Measurements from ENCODE around the gene CERK. TPM values are rescaled to one million over a fixed set of nuclear protein-coding genes. Genes with fewer than 3 reads are reported as not detected.

CERK gene
- polyA plus RNA-seq, 1 of the 3 experiments (the other 2 are of a cell fraction), result 32.6 TPM

DNA sequence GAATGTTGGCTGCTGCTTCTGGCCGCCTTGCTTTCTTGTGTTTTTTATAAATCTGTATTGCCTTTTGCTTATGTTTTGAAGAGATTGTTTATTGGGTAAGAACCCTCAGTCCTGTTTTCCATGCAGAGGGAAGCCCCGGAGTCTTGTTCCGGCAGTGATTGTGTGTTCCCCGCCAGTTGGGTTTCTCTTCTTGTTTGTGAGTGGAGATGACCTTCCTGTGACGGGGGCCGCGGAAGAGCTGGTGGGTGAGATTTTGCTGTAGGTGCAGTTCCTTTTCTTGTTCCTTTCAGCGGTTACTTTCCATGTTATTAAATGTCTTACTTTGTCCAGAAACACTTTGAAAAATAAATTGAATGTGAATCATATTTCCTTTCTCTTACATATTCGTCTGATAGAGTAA lies 32.7 kb upstream of the CERK start:
- Histone ChIP-seq H3K9ac (no peak overlapping the region), H4K20me1 (ENCODE audit: insufficient read depth) (peaks cover 46% of the 10 kb centered on the region), H3K9me3 (no peaks in the 10 kb centered on the region), H3F3A (replicated peaks; ENCODE audit: insufficient read depth) (no peaks in the 10 kb centered on the region), H2AFZ (ENCODE audit: low read depth) (no peak overlapping the region), H3K36me3 (replicated peaks in 1 of 2; ENCODE audit: control insufficient read depth in 1 of 2, insufficient read depth in 2 of 2, low read length in 1 of 2) (peaks cover 0 to 3% of the 10 kb centered on the region in 2 experiments), H3K4me1 (ENCODE audit: control insufficient read depth in 1 of 2, insufficient read depth in 2 of 2, low read depth in 1 of 2, low read length in 1 of 2) (peaks cover 2 to 4% of the 10 kb centered on the region in 2 experiments; a peak in 1 of 4 replicates), H3K79me2 (ENCODE audit: insufficient read depth) (peaks cover 90% of the 10 kb centered on the region), H3K27ac (ENCODE audit: low read depth in 2 of 2, low read length in 1 of 2) (no peak overlapping the region), H3K9me2 (no peaks in the 10 kb centered on the region), H3K4me2 (no peak overlapping the region), H3K27me3 (ENCODE audit: insufficient read depth) (no peaks in the 10 kb centered on the region), H3K4me3 (ENCODE audit: low read depth in 2 of 2, low read length in 1 of 2) (no peak overlapping the region)
- 90% methylated on average over 9 of the region's 9 CpGs for WGBS (ENCODE audit: low lambda C conversion rate)
- no peak for TF ChIP-seq SMC3 (IDR thresholded peaks at IDR 0.05; ENCODE audit: low read depth, low read length)
- TF ChIP-seq MEF2A (IDR thresholded peaks at IDR 0.05; ENCODE audit: borderline replicate concordance, low read depth), result no peak
- no peak for TF ChIP-seq CHD2 (IDR thresholded peaks at IDR 0.05; ENCODE audit: low read length, partially characterized antibody)
- TF ChIP-seq, protein P1, sequence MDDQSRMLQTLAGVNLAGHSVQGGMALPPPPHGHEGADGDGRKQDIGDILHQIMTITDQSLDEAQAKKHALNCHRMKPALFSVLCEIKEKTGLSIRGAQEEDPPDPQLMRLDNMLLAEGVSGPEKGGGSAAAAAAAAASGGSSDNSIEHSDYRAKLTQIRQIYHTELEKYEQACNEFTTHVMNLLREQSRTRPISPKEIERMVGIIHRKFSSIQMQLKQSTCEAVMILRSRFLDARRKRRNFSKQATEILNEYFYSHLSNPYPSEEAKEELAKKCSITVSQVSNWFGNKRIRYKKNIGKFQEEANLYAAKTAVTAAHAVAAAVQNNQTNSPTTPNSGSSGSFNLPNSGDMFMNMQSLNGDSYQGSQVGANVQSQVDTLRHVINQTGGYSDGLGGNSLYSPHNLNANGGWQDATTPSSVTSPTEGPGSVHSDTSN (IDR thresholded peaks at IDR 0.05), result no peak
- TF ChIP-seq ELF1 (IDR thresholded peaks at IDR 0.05), result no peak
- no peak for TF ChIP-seq TCF12 (IDR thresholded peaks at IDR 0.05)
- no peak for TF ChIP-seq NFIC (IDR thresholded peaks at IDR 0.05; ENCODE audit: borderline replicate concordance)
- TF ChIP-seq RAD21 (IDR thresholded peaks at IDR 0.05; ENCODE audit: low read length), result no peak
- no peak for TF ChIP-seq FOSL2 (IDR thresholded peaks at IDR 0.05; ENCODE audit: borderline replicate concordance, low read depth)
- no peak for TF ChIP-seq SIN3A (IDR thresholded peaks at IDR 0.05; ENCODE audit: borderline replicate concordance, low read depth, low read length)
- ChIA-PET CTCF (interaction anchor here (0.8 to 1.3 kb wide), 2 partner anchors 12 to 32 kb away, joined by 4 read pairs; no protein-coding TSS in a partner anchor), POLR2A (no interaction called here)
- DNase-seq, result no peak

DNA sequence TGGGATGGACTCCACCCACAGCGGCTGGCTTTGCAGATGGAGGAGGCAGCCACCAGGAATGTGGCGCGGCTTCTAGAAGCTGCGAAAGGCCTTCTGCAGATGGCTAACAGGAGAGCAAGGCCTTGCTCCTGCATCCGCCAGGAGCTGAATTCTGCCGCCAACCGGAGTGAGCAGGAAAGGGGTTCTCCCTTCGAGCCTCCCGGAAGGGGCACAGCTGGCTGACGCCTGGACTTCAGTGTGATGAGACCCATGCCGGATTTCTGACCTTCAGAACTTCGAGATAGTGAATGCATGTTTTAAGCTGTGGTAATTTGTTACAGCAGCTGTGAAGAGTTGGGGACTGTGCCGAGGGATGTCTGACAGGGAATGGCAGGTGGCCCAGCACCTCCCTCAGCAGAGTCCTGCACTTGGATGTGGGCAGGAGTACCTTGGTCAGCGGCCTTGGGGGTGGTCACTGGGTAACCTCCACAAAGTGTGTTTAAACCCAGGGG lies 32.1 kb upstream of the CERK start:
- CTCF ChIA-PET, result interaction anchor here (0.8 to 1.3 kb wide), 2 partner anchors 12 to 32 kb away, joined by 4 read pairs; no protein-coding TSS in a partner anchor
- Histone ChIP-seq H3K4me3 (ENCODE audit: low read depth in 2 of 2, low read length in 1 of 2) (no peak overlapping the region), H3K9me2 (no peaks in the 10 kb centered on the region), H3K36me3 (replicated peaks in 1 of 2; ENCODE audit: control insufficient read depth in 1 of 2, insufficient read depth in 2 of 2, low read length in 1 of 2) (peaks cover 0 to 3% of the 10 kb centered on the region in 2 experiments), H3K9me3 (no peaks in the 10 kb centered on the region), H2AFZ (ENCODE audit: low read depth) (no peak overlapping the region), H3F3A (replicated peaks; ENCODE audit: insufficient read depth) (no peaks in the 10 kb centered on the region), H3K27me3 (ENCODE audit: insufficient read depth) (no peaks in the 10 kb centered on the region), H3K4me1 (ENCODE audit: control insufficient read depth in 1 of 2, insufficient read depth in 2 of 2, low read depth in 1 of 2, low read length in 1 of 2) (peaks cover 2 to 4% of the 10 kb centered on the region in 2 experiments; a peak in 1 of 4 replicates), H3K27ac (ENCODE audit: low read depth in 2 of 2, low read length in 1 of 2) (no peak overlapping the region), H3K9ac (no peak overlapping the region), H3K4me2 (no peak overlapping the region), H3K79me2 (ENCODE audit: insufficient read depth) (peaks cover 90% of the 10 kb centered on the region), H4K20me1 (ENCODE audit: insufficient read depth) (peaks cover 43% of the 10 kb centered on the region)
- TF ChIP-seq, protein P2, sequence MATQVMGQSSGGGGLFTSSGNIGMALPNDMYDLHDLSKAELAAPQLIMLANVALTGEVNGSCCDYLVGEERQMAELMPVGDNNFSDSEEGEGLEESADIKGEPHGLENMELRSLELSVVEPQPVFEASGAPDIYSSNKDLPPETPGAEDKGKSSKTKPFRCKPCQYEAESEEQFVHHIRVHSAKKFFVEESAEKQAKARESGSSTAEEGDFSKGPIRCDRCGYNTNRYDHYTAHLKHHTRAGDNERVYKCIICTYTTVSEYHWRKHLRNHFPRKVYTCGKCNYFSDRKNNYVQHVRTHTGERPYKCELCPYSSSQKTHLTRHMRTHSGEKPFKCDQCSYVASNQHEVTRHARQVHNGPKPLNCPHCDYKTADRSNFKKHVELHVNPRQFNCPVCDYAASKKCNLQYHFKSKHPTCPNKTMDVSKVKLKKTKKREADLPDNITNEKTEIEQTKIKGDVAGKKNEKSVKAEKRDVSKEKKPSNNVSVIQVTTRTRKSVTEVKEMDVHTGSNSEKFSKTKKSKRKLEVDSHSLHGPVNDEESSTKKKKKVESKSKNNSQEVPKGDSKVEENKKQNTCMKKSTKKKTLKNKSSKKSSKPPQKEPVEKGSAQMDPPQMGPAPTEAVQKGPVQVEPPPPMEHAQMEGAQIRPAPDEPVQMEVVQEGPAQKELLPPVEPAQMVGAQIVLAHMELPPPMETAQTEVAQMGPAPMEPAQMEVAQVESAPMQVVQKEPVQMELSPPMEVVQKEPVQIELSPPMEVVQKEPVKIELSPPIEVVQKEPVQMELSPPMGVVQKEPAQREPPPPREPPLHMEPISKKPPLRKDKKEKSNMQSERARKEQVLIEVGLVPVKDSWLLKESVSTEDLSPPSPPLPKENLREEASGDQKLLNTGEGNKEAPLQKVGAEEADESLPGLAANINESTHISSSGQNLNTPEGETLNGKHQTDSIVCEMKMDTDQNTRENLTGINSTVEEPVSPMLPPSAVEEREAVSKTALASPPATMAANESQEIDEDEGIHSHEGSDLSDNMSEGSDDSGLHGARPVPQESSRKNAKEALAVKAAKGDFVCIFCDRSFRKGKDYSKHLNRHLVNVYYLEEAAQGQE (IDR thresholded peaks at IDR 0.05; ENCODE audit: low read depth, low read length), result peak; percentile 63; the same call in 1 of the 2 replicates
- no peak for TF ChIP-seq POLR2AphosphoS5 (IDR thresholded peaks at IDR 0.05; ENCODE audit: low read depth, low read length)
- 78% methylated on average over 8 of the region's 14 CpGs for WGBS (ENCODE audit: low lambda C conversion rate)
- POLR2A ChIA-PET, result no interaction called here
- no peak for DNase-seq
